DOHH2 (cell line): Measurements from ENCODE around the gene TMEM30A.

ENCODE experiments used
- H3F3A ChIP-seq: fragments of 200-600 bp; sonication (generic), shearing (Covaris generic); 2 replicates; pipeline ENCODE4 v1.6.0; 2016; ENCODE audit warnings: antibody characterized with exemption, mild to moderate bottlenecking; ENCODE audit not compliant: control insufficient read depth, insufficient read depth
- H3K27ac ChIP-seq: fragments of 200-600 bp; sonication (generic); 2 replicates; pipeline ENCODE4 v1.5.1; 2014; ENCODE audit warnings: low read depth, mild to moderate bottlenecking, low read length, moderate library complexity
- H3K27me3 ChIP-seq: fragments of 200-600 bp; sonication (generic); 2 replicates; pipeline ENCODE4 v1.6.1; 2014; ENCODE audit warnings: mild to moderate bottlenecking, low read length, mixed read lengths; ENCODE audit not compliant: control insufficient read depth
- H3K36me3 ChIP-seq: fragments of 200-600 bp; sonication (generic); 2 replicates; pipeline ENCODE4 v1.6.1; 2014; ENCODE audit warnings: mild to moderate bottlenecking, low read length, moderate library complexity, mixed read lengths; ENCODE audit not compliant: control insufficient read depth
- H3K4me1 ChIP-seq: fragments of 200-600 bp; sonication (generic); 2 replicates; pipeline ENCODE4 v1.6.1; 2014; ENCODE audit warnings: mild to moderate bottlenecking, low read length, mixed read lengths; ENCODE audit not compliant: control insufficient read depth
- H3K4me2 ChIP-seq: fragments of 200-600 bp; sonication (generic); 2 replicates; pipeline ENCODE4 v1.6.0; 2014; ENCODE audit warnings: mild to moderate bottlenecking, low read length, moderate library complexity
- H3K4me3 ChIP-seq: fragments of 200-600 bp; sonication (generic); 2 replicates; pipeline ENCODE4 v1.5.1; 2014; ENCODE audit warnings: mild to moderate bottlenecking, low read length, mixed read lengths
- H3K79me2 ChIP-seq: fragments of 200-600 bp; sonication (generic); 2 replicates; pipeline ENCODE4 v1.6.1; 2014; ENCODE audit warnings: mild to moderate bottlenecking, low read length, mixed read lengths; ENCODE audit not compliant: control insufficient read depth
- H3K9me2 ChIP-seq: fragments of 200-600 bp; sonication (generic); replicated peaks from 2 replicates; pipeline ENCODE4 v1.6.1; 2014; ENCODE audit warnings: mild to moderate bottlenecking, low read length, mixed read lengths; ENCODE audit not compliant: control insufficient read depth
- H3K9me3 ChIP-seq: fragments of 200-600 bp; sonication (generic); 2 replicates; pipeline ENCODE4 v1.6.1; 2014; ENCODE audit warnings: antibody characterized with exemption, low read length, mixed read lengths; ENCODE audit not compliant: control insufficient read depth, insufficient read depth
- H4K20me1 ChIP-seq: fragments of 200-600 bp; sonication (generic); 2 replicates; pipeline ENCODE4 v1.6.0; 2014; ENCODE audit warnings: low read depth, mild to moderate bottlenecking, antibody characterized with exemption, low read length, moderate library complexity; ENCODE audit not compliant: control insufficient read depth, insufficient read depth
- CTCF ChIP-seq: fragments of 200-600 bp; sonication (generic); IDR thresholded peaks from one replicate; pipeline ENCODE4 v1.5.1; 2014; ENCODE audit warnings: antibody characterized with exemption, mild to moderate bottlenecking, low read depth, low read length; ENCODE audit not compliant: poor library complexity, severe bottlenecking
- EZH2phosphoT487 ChIP-seq: fragments of 200-600 bp; sonication (generic); IDR thresholded peaks from 2 replicates; pipeline ENCODE4 v1.6.1; 2017; ENCODE audit warnings: borderline replicate concordance, mild to moderate bottlenecking, antibody characterized with exemption, low read length, moderate library complexity, mixed read lengths

Gene TMEM30A

GRCh38 chr6:75292555-75292954 is 8.0 kb upstream of the TMEM30A start:
- peaks cover 2% of the 10 kb centered on the region for H3K4me1 ChIP-seq
- H3K27ac ChIP-seq = no peak overlapping the region
- peaks cover 12% of the 10 kb centered on the region for H3K79me2 ChIP-seq
- TF ChIP-seq CTCF (no peak), EZH2phosphoT487 (no peak)
- no peaks in the 10 kb centered on the region for H3K27me3 ChIP-seq
- no peak overlapping the region for H3K4me2 ChIP-seq
- H3K9me3 ChIP-seq = no peaks in the 10 kb centered on the region
- H3K9me2 ChIP-seq = no peaks in the 10 kb centered on the region
- H3K4me3 ChIP-seq = no peak overlapping the region
- peaks cover 2% of the 10 kb centered on the region; the same call in 1 of the 2 replicates for H3F3A ChIP-seq
- no peaks in the 10 kb centered on the region for H4K20me1 ChIP-seq
- H3K36me3 ChIP-seq = 0 out of 2 replicates have a peak, but pooled peaks cover 3% of the 10 kb centered on the region

GRCh38 chr6:75291744-75292143 is 7.2 kb upstream of the TMEM30A start:
- peaks cover 11% of the 10 kb centered on the region for H3K4me1 ChIP-seq
- H3K9me3 ChIP-seq = no peaks in the 10 kb centered on the region
- no peaks in the 10 kb centered on the region for H3K27me3 ChIP-seq
- TF ChIP-seq CTCF = no peak
- TF ChIP-seq EZH2phosphoT487 = no peak
- no peak overlapping the region for H3K4me2 ChIP-seq
- H3K36me3 ChIP-seq = 0 out of 2 replicates have a peak, but pooled peaks cover 5% of the 10 kb centered on the region
- no peak overlapping the region for H3K4me3 ChIP-seq
- H4K20me1 ChIP-seq = no peaks in the 10 kb centered on the region
- peaks cover 2% of the 10 kb centered on the region; the same call in 1 of the 2 replicates for H3F3A ChIP-seq
- H3K27ac ChIP-seq = no peak overlapping the region
- no peaks in the 10 kb centered on the region for H3K9me2 ChIP-seq
- H3K79me2 ChIP-seq = peaks cover 20% of the 10 kb centered on the region

- H3K4me1 ChIP-seq = peaks cover 15% of the 10 kb centered on the region
- H3K4me3 ChIP-seq = no peak overlapping the region
- H3K9me2 ChIP-seq = no peaks in the 10 kb centered on the region
- no peaks in the 10 kb centered on the region for H3K27me3 ChIP-seq
- no peak overlapping the region for H3K4me2 ChIP-seq
- no peak overlapping the region for H3K27ac ChIP-seq
- H3F3A ChIP-seq = peaks cover 2% of the 10 kb centered on the region; the same call in 1 of the 2 replicates
- no peaks in the 10 kb centered on the region for H3K9me3 ChIP-seq
- no peaks in the 10 kb centered on the region for H4K20me1 ChIP-seq
- TF ChIP-seq CTCF (no peak), EZH2phosphoT487 (no peak)
- H3K36me3 ChIP-seq = 0 out of 2 replicates have a peak, but pooled peaks cover 5% of the 10 kb centered on the region
- H3K79me2 ChIP-seq = peaks cover 24% of the 10 kb centered on the region
Observed at GRCh38 chr6:75291331-75291730, 6.7 kb upstream of the TMEM30A start.
